Measurements from ENCODE around the gene OTOGL.
"Not testable (repeated sequence)": the region's sequence is repeated elsewhere in the genome, so short reads cannot be mapped to it uniquely, and the experiment has no call there.

DNA sequence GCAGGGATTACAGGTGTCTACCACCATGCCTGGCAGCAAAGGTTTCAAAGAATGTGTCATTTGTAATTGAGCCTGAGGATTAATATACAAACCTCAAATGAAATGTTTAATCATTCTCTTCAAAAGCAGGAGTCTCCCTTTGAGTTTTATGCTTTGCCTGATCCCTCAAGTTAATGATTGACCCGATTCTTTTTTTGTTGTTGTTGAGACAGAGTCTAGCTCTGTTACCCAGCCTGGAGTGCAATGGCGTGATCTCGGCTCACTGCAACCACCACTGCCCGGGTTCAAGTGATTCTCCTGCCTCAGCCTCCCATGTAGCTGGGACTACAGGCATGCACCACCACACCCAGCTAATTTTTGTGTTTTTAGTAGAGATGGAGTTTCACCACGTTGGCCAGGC is 119.6 kb downstream of the OTOGL start:
- TF ChIP-seq, protein P1, sequence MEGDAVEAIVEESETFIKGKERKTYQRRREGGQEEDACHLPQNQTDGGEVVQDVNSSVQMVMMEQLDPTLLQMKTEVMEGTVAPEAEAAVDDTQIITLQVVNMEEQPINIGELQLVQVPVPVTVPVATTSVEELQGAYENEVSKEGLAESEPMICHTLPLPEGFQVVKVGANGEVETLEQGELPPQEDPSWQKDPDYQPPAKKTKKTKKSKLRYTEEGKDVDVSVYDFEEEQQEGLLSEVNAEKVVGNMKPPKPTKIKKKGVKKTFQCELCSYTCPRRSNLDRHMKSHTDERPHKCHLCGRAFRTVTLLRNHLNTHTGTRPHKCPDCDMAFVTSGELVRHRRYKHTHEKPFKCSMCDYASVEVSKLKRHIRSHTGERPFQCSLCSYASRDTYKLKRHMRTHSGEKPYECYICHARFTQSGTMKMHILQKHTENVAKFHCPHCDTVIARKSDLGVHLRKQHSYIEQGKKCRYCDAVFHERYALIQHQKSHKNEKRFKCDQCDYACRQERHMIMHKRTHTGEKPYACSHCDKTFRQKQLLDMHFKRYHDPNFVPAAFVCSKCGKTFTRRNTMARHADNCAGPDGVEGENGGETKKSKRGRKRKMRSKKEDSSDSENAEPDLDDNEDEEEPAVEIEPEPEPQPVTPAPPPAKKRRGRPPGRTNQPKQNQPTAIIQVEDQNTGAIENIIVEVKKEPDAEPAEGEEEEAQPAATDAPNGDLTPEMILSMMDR (IDR thresholded peaks at IDR 0.05): not testable (repeated sequence)
- not testable (repeated sequence) for TF ChIP-seq ZFX (IDR thresholded peaks at IDR 0.05; ENCODE audit: borderline replicate concordance)
